Neural progenitor cell (in vitro differentiated cells): ENCODE measurements around the gene SV2A. TPM values are rescaled to one million over a fixed set of nuclear protein-coding genes. Genes with fewer than 3 reads are reported as not detected.
"Not testable (repeated sequence)": the region's sequence is repeated elsewhere in the genome, so short reads cannot be mapped to it uniquely, and the experiment has no call there.

Experiments used
- DNase-seq: peaks from one replicate; pipeline ENCODE4 v3.0.0-alpha.2; 2016; ENCODE audit warnings: low spot score
- H2AFZ ChIP-seq: fragments of 200-600 bp; sonication (generic); replicated peaks from 2 replicates; pipeline ENCODE4 v1.6.1; 2016; ENCODE audit warnings: antibody characterized with exemption
- H3F3A ChIP-seq: fragments of 200-600 bp; sonication (generic); 2 replicates; pipeline ENCODE4 v1.6.1; 2016; ENCODE audit warnings: antibody characterized with exemption, low read depth
- H3K27ac ChIP-seq: fragments of 200-600 bp; sonication (generic); 2 replicates; pipeline ENCODE4 v1.5.1; 2016; ENCODE audit warnings: mild to moderate bottlenecking
- H3K27me3 ChIP-seq: fragments of 200-600 bp; sonication (generic); 2 replicates; pipeline ENCODE4 v1.6.1; 2016; ENCODE audit warnings: mild to moderate bottlenecking, moderate library complexity
- H3K36me3 ChIP-seq: fragments of 200-600 bp; sonication (generic); 2 replicates; pipeline ENCODE4 v1.5.1; 2016
- H3K4me1 ChIP-seq: fragments of 200-600 bp; sonication (generic); 2 replicates; pipeline ENCODE4 v1.6.1; 2016; ENCODE audit warnings: mixed run types
- H3K4me2 ChIP-seq: fragments of 200-600 bp; sonication (generic); 2 replicates; pipeline ENCODE4 v1.6.1; 2016
- H3K4me3 ChIP-seq: fragments of 200-600 bp; sonication (generic); 2 replicates; pipeline ENCODE4 v1.5.1; 2016
- H3K79me2 ChIP-seq: fragments of 200-600 bp; sonication (generic); 2 replicates; pipeline ENCODE4 v1.6.1; 2016; ENCODE audit warnings: low read depth
- H3K9ac ChIP-seq: fragments of 200-600 bp; sonication (generic); 2 replicates; pipeline ENCODE4 v1.6.1; 2016
- H3K9me3 ChIP-seq: fragments of 200-600 bp; sonication (generic); 2 replicates; pipeline ENCODE4 v1.5.1; 2016; ENCODE audit warnings: low read depth
- H4K20me1 ChIP-seq: fragments of 200-600 bp; sonication (generic); 2 replicates; pipeline ENCODE4 v1.6.1; 2016; ENCODE audit warnings: low read depth
- H3K27ac Mint-ChIP-seq: 3 replicates; pipeline ENCODE4 v1.8.0; 2021; ENCODE audit warnings: mixed read lengths
- H3K27me3 Mint-ChIP-seq: 2 replicates; pipeline ENCODE4 v1.8.0; 2022; ENCODE audit warnings: low read depth, mild to moderate bottlenecking, inconsistent platforms, moderate library complexity, mixed read lengths; ENCODE audit not compliant: insufficient read depth
- H3K36me3 Mint-ChIP-seq: 3 replicates; pipeline ENCODE4 v1.8.0; 2021; ENCODE audit warnings: mixed read lengths
- H3K4me1 Mint-ChIP-seq: 3 replicates; pipeline ENCODE4 v1.8.0; 2021; ENCODE audit warnings: mixed read lengths
- H3K4me3 Mint-ChIP-seq: 3 replicates; pipeline ENCODE4 v1.8.0; 2021; ENCODE audit warnings: mild to moderate bottlenecking, moderate library complexity, mixed read lengths
- H3K9me3 Mint-ChIP-seq: 3 replicates; pipeline ENCODE4 v1.8.0; 2020; ENCODE audit warnings: mixed read lengths
- CTCF ChIP-seq: fragments of 200-600 bp; sonication (generic); IDR thresholded peaks from 2 replicates; pipeline ENCODE4 v1.5.1; 2017; ENCODE audit warnings: antibody characterized with exemption, mild to moderate bottlenecking
- EZH2 ChIP-seq: fragments of 200-600 bp; sonication (generic); IDR thresholded peaks from 2 replicates; pipeline ENCODE4 v1.6.1; 2017; ENCODE audit warnings: antibody characterized with exemption, mild to moderate bottlenecking, moderate library complexity
- EZH2phosphoT487 ChIP-seq: fragments of 200-600 bp; sonication (generic); IDR thresholded peaks from 2 replicates; pipeline ENCODE4 v1.6.1; 2017; ENCODE audit warnings: antibody characterized with exemption
- total RNA-seq: library from RNA; depleted of rRNA; stranded (reverse); fragments of >200 nt; gene quantifications from 2 replicates; pipeline ENCODE4 v1.2.3, GENCODE V29; 2015; ENCODE audit warnings: low replicate concordance

SV2A gene
- total RNA-seq, 1 donor from 2014 or later: 31.6 TPM

- Histone ChIP-seq H3K4me2 (no peak overlapping the region), H3K27ac (no peak overlapping the region), H4K20me1 (peaks cover 26% of the 10 kb centered on the region), H3K4me1 (peaks cover 14% of the 10 kb centered on the region), H2AFZ (no peak overlapping the region), H3F3A (peaks cover 31% of the 10 kb centered on the region), H3K9ac (no peak overlapping the region), H3K9me3 (no peaks in the 10 kb centered on the region), H3K36me3 (no peaks in the 10 kb centered on the region), H3K4me3 (no peak overlapping the region), H3K27me3 (no peaks in the 10 kb centered on the region), H3K79me2 (peaks cover 28% of the 10 kb centered on the region)
- TF ChIP-seq CTCF: no peak
- TF ChIP-seq EZH2phosphoT487: no peak
- TF ChIP-seq EZH2: no peak
- Mint-ChIP-seq H3K9me3 (no peaks in the 10 kb centered on the region), H3K36me3 (no peaks in the 10 kb centered on the region), H3K4me1 (peaks cover 3% of the 10 kb centered on the region), H3K27me3 (peaks cover 2% of the 10 kb centered on the region), H3K27ac (no peak overlapping the region), H3K4me3 (peak overlapping the region; percentile 2)
- no peak for DNase-seq
Measured at GRCh38 chr1:149881876-149882275, 35.8 kb downstream of the SV2A start.

- Mint-ChIP-seq H3K27me3 (peaks cover 2% of the 10 kb centered on the region), H3K27ac (no peak overlapping the region), H3K9me3 (no peaks in the 10 kb centered on the region), H3K4me3 (no peak overlapping the region), H3K36me3 (no peaks in the 10 kb centered on the region), H3K4me1 (peaks cover 3% of the 10 kb centered on the region)
- no peaks in the 10 kb centered on the region for H3K9me3 ChIP-seq
- no peak overlapping the region for H3K9ac ChIP-seq
- H3F3A ChIP-seq: peaks cover 10% of the 10 kb centered on the region
- no peak overlapping the region for H3K4me3 ChIP-seq
- peaks cover 11% of the 10 kb centered on the region for H3K79me2 ChIP-seq
- H4K20me1 ChIP-seq: peaks cover 9% of the 10 kb centered on the region
- no peak overlapping the region for H3K4me2 ChIP-seq
- H2AFZ ChIP-seq: no peak overlapping the region
- H3K36me3 ChIP-seq: no peaks in the 10 kb centered on the region
- H3K27me3 ChIP-seq: no peaks in the 10 kb centered on the region
- peak overlapping the region; percentile 7 for H3K27ac ChIP-seq
- no peak for TF ChIP-seq EZH2phosphoT487
- TF ChIP-seq CTCF: no peak
- no peak for TF ChIP-seq EZH2
- H3K4me1 ChIP-seq: peaks cover 9% of the 10 kb centered on the region
- DNase-seq: no peak
Measured at GRCh38 chr1:149879556-149879955, 38.1 kb downstream of the SV2A start.

DNA sequence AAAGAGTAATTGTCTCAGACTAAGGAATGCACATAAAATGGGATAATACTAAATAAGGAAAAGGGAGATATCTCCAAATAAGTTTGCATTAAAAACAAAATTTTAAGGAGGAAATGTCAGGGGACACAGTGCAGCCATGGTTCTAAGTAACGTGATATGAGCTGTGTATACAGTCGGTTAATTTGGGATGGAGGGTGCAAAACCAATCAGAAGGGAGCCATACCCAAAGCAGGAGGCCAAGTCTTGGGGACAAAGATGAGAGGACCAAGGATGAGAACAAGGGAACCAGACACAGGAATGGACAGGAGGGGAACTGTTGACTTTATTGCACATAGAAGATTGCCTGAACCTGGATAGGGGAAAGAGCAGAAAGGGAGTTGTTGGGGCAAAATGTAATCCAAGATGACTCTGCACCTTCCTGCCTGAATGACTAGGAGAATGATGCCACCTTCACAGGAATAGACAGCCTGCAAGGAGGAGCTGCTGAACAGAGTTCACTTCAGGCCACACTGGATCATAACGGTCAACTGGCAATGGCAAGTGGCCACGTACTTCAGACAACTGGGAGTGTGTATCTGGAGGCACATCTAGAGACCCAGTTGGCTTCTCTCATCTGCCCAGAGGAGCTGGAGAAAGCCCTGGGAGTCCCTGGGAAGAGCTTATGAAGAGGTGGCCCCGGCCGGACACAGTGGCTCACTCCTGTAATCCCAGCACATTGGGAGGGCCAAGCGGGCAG lies 40.3 kb downstream of the SV2A start:
- no peak for DNase-seq
- H3K27ac Mint-ChIP-seq: no peak overlapping the region
- no peak overlapping the region for H3K9ac ChIP-seq
- no peak overlapping the region for H3K4me3 Mint-ChIP-seq
- H3K27me3 ChIP-seq: no peaks in the 10 kb centered on the region
- H3K79me2 ChIP-seq: no peaks in the 10 kb centered on the region
- no peak overlapping the region for H3K4me2 ChIP-seq
- H3K9me3 ChIP-seq: no peaks in the 10 kb centered on the region
- peaks cover 3% of the 10 kb centered on the region for H3K4me1 Mint-ChIP-seq
- no peaks in the 10 kb centered on the region for H3K36me3 Mint-ChIP-seq
- no peaks in the 10 kb centered on the region for H4K20me1 ChIP-seq
- no peaks in the 10 kb centered on the region for H3K9me3 Mint-ChIP-seq
- no peak overlapping the region for H3K27ac ChIP-seq
- no peaks in the 10 kb centered on the region for H3K36me3 ChIP-seq
- TF ChIP-seq EZH2phosphoT487 (no peak), EZH2 (no peak), CTCF (no peak)
- peaks cover 2% of the 10 kb centered on the region for H3K27me3 Mint-ChIP-seq
- no peaks in the 10 kb centered on the region for H3K4me1 ChIP-seq
- H3K4me3 ChIP-seq: no peak overlapping the region
- H3F3A ChIP-seq: no peaks in the 10 kb centered on the region
- no peak overlapping the region for H2AFZ ChIP-seq

DNA sequence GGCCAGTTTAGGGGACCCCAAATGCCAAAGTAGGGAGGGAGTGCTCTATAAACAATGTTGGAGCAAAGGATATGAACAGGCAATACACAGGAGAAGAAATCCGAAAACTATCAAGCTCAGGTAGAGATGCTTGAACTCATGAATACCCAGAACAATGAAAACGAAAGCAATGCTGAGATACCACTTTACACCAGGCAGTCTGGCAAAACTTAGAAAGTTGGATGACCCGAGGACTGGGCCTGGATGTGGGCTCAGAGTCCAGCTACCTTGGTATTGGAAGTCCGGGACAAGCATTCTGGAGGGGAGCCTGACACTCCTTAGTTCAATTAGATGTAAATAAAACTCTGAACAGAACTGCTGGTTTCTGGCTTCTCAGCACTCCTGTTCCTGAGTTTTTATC lies 44.6 kb downstream of the SV2A start:
- H3K27me3 ChIP-seq, H3K4me3 Mint-ChIP-seq, H3K4me1 ChIP-seq, H3K4me1 Mint-ChIP-seq, H3K27ac ChIP-seq, H3K27me3 Mint-ChIP-seq, H3K4me2 ChIP-seq, H3K79me2 ChIP-seq, H3K4me3 ChIP-seq, H2AFZ ChIP-seq, H4K20me1 ChIP-seq, H3K27ac Mint-ChIP-seq, DNase-seq, H3K9ac ChIP-seq, H3K9me3 Mint-ChIP-seq, H3K36me3 ChIP-seq, H3F3A ChIP-seq, H3K36me3 Mint-ChIP-seq, H3K9me3 ChIP-seq: not testable (repeated sequence)

DNA sequence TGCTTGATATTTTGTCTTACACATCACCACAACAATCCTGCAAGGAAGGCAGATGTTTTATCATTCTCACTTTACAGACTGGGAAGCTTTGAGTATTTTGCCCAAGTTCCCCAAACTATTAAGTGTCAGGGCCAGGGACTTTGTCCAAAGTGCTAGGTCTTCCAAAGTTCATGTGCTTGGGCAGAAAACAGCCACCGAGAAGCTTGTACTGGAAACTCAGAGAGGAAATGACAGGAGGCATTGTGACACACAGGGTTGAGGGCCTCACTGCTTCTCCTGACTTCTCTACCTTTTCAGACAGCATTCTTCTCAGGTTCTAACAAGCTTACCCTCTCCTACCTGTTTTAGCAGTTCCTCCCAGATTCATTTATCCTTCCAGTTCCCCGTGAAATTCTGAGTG lies 50.8 kb downstream of the SV2A start:
- not testable (repeated sequence) for H3K4me1 ChIP-seq, H3K9ac ChIP-seq, H3K4me3 ChIP-seq, H3K4me3 Mint-ChIP-seq, H3K27me3 Mint-ChIP-seq, H4K20me1 ChIP-seq, H3K4me1 Mint-ChIP-seq, H3K27ac ChIP-seq, DNase-seq, H3K4me2 ChIP-seq, H3K36me3 Mint-ChIP-seq, H3K9me3 Mint-ChIP-seq, H3K79me2 ChIP-seq, H3K9me3 ChIP-seq, H3K27ac Mint-ChIP-seq, H2AFZ ChIP-seq, H3K36me3 ChIP-seq, H3K27me3 ChIP-seq, H3F3A ChIP-seq

- not testable (repeated sequence) for DNase-seq, H3K9me3 ChIP-seq, H3K9me3 Mint-ChIP-seq, H3K4me2 ChIP-seq, H3K79me2 ChIP-seq, H3F3A ChIP-seq, H3K27me3 Mint-ChIP-seq, H3K9ac ChIP-seq, H3K27ac Mint-ChIP-seq, H3K36me3 ChIP-seq, H3K4me1 ChIP-seq, H3K4me1 Mint-ChIP-seq, H3K4me3 ChIP-seq, H2AFZ ChIP-seq, H3K36me3 Mint-ChIP-seq, H3K4me3 Mint-ChIP-seq, H3K27ac ChIP-seq, H4K20me1 ChIP-seq, H3K27me3 ChIP-seq
Measured at GRCh38 chr1:149861497-149862054, 56.1 kb downstream of the SV2A start.
